Upper lobe of left lung (tissue), 6 donors: ENCODE data around the gene ADCY3. TPM values are rescaled to one million over a fixed set of nuclear protein-coding genes. Genes with fewer than 3 reads are reported as not detected.

ENCODE experiments used
- ATAC-seq, 2 donors: fragments of 200-7000 bp; cut with Tn5 transposase; one replicate each; pipeline ENCODE4 v1.9.1; 2022; ENCODE audit warnings: mild to moderate bottlenecking in 2 of 2, moderate library complexity in 2 of 2; ENCODE audit not compliant: low FRiP score in 2 of 2
- DNase-seq, 2 donors: peaks; one replicate each; pipeline ENCODE4 v3.0.0-alpha.2; 2019 to 2020
- H3K27ac ChIP-seq, 4 donors: fragments of 200-600 bp; sonication (generic); one replicate each; pipeline ENCODE4 v1.5.1; 2016 to 2019
- H3K27me3 ChIP-seq, 4 donors: fragments of 200-600 bp; sonication (generic); one replicate each; pipeline ENCODE4 v1.5.1; 2017 to 2019
- H3K36me3 ChIP-seq, 4 donors: fragments of 200-600 bp; sonication (generic); one replicate each; pipeline ENCODE4 v1.5.1; 2016 to 2019
- H3K4me1 ChIP-seq, 4 donors: fragments of 200-600 bp; sonication (generic); one replicate each; pipeline ENCODE4 v1.5.1; 2018 to 2019
- H3K4me3 ChIP-seq, 4 donors: fragments of 200-600 bp; sonication (generic); one replicate each; pipeline ENCODE4 v1.5.1; 2017 to 2019; ENCODE audit warnings: mild to moderate bottlenecking in 2 of 4, moderate library complexity in 1 of 4
- H3K9me3 ChIP-seq, 4 donors: fragments of 200-600 bp; sonication (generic); one replicate each; pipeline ENCODE4 v1.5.1; 2018 to 2019
- CTCF ChIP-seq, 6 experiments: fragments of 450-650 bp in 4 of 6; fragments of 200-600 bp in 2 of 6; sonication (generic) in 2 of 6; IDR thresholded peaks; one replicate each; pipeline ENCODE4 v1.5.1; 2016 to 2019; ENCODE audit warnings: antibody characterized with exemption in 6 of 6
- EP300 ChIP-seq, 4 donors: sonication (generic); formaldehyde crosslinking; IDR thresholded peaks; one replicate each; pipeline ENCODE4 v1.5.1; 2017; ENCODE audit warnings: antibody characterized with exemption in 4 of 4, control low read depth in 2 of 4
- POLR2A ChIP-seq, 4 donors: fragments of 450-650 bp; IDR thresholded peaks; one replicate each; pipeline ENCODE4 v1.5.1; 2016 to 2017; ENCODE audit warnings: antibody characterized with exemption in 4 of 4, mild to moderate bottlenecking in 2 of 4
- POLR2AphosphoS5 ChIP-seq, 2 donors: sonication (generic); formaldehyde crosslinking; IDR thresholded peaks; one replicate each; pipeline ENCODE4 v1.5.1; 2017; ENCODE audit warnings: antibody characterized with exemption in 2 of 2
- WGBS, 2 donors: methylation state at CpG; one replicate each; pipeline ENCODE4 v1.1.5; 2017 to 2018; 5-methylcytosine and 5-hydroxymethylcytosine counted together
- total RNA-seq, 6 donors: library from RNA; depleted of rRNA in 4 of 6; stranded (reverse); fragments of >200 nt in 4 of 6; gene quantifications; one replicate each; pipeline versions ENCODE4 v1.1.0 to v1.2.1, GENCODE V29; 2016 to 2021
- donor health status: DM: no; HTN: no; CAD: no; lungs with moderate emphysema.
- donor health status: DM: no; HTN: yes; CAD: no; lungs with severe emphysema.

The ADCY3 gene
- total RNA-seq, 6 donors from 2014 or later: 17.5 to 83.5 (median 36.5) TPM

GRCh38 chr2:24958411-24958935 lies 38.4 kb upstream of the ADCY3 start:
- 85 to 90% methylated on average over 3 of the region's 3 CpGs for WGBS, 2 donors
- Histone ChIP-seq H3K4me3 (no peak overlapping the region), H3K36me3 (peaks cover 26 to 84% (median 33%) of the 10 kb centered on the region in 4 donors), H3K9me3 (peaks cover 0 to 7% (median 3%) of the 10 kb centered on the region in 4 donors), H3K4me1 (no peaks in the 10 kb centered on the region), H3K27ac (no peak overlapping the region), H3K27me3 (no peaks in the 10 kb centered on the region)
- TF ChIP-seq POLR2AphosphoS5 (IDR thresholded peaks at IDR 0.05) (no peak), CTCF (IDR thresholded peaks at IDR 0.05) (no peak), POLR2A (IDR thresholded peaks at IDR 0.05) (no peak), EP300 (IDR thresholded peaks at IDR 0.05) (no peak)
- no peak for ATAC-seq
- DNase-seq: no peak

- ATAC-seq: no peak
- Histone ChIP-seq H3K9me3 (peaks cover 0 to 7% (median 3%) of the 10 kb centered on the region in 4 donors), H3K27me3 (no peaks in the 10 kb centered on the region), H3K36me3 (peaks cover 26 to 84% (median 30%) of the 10 kb centered on the region in 4 donors), H3K27ac (no peak overlapping the region), H3K4me1 (no peaks in the 10 kb centered on the region), H3K4me3 (no peak overlapping the region)
- TF ChIP-seq CTCF (IDR thresholded peaks at IDR 0.05) (no peak), POLR2AphosphoS5 (IDR thresholded peaks at IDR 0.05) (no peak), EP300 (IDR thresholded peaks at IDR 0.05) (no peak), POLR2A (IDR thresholded peaks at IDR 0.05) (no peak)
- 87 to 94% methylated on average over 2 of the region's 2 CpGs for WGBS, 2 donors
- no peak for DNase-seq
Observed at GRCh38 chr2:24957976-24958375, 37.9 kb upstream of the ADCY3 start.

GRCh38 chr2:24957221-24957620 lies 37.2 kb upstream of the ADCY3 start:
- no peak overlapping the region for H3K4me3 ChIP-seq
- H3K27me3 ChIP-seq: no peaks in the 10 kb centered on the region
- ATAC-seq: no peak

GRCh38 chr2:24955921-24956320 lies 35.9 kb upstream of the ADCY3 start:
- Histone ChIP-seq H3K4me1 (no peaks in the 10 kb centered on the region), H3K36me3 (peaks cover 26 to 84% (median 31%) of the 10 kb centered on the region in 4 donors), H3K9me3 (peaks cover 0 to 7% (median 3%) of the 10 kb centered on the region in 4 donors), H3K27ac (no peak overlapping the region), H3K4me3 (no peak overlapping the region), H3K27me3 (no peaks in the 10 kb centered on the region)
- TF ChIP-seq EP300 (IDR thresholded peaks at IDR 0.05): no peak
- ATAC-seq: no peak
- DNase-seq: no peak

More at GRCh38 chr2:24957221-24957620, 37.2 kb upstream of the ADCY3 start:
- peaks cover 0 to 7% (median 3%) of the 10 kb centered on the region in 4 donors for H3K9me3 ChIP-seq
- DNase-seq: no peak
- peaks cover 26 to 84% (median 29%) of the 10 kb centered on the region in 4 donors for H3K36me3 ChIP-seq
- H3K27ac ChIP-seq: no peak overlapping the region
- TF ChIP-seq POLR2AphosphoS5 (IDR thresholded peaks at IDR 0.05): no peak
- no peak for TF ChIP-seq CTCF (IDR thresholded peaks at IDR 0.05)
- no peak for TF ChIP-seq POLR2A (IDR thresholded peaks at IDR 0.05)
- no peak for TF ChIP-seq EP300 (IDR thresholded peaks at IDR 0.05)
- WGBS, 2 donors: 94 to 96% methylated on average over 1 of the region's 1 CpG
- H3K4me1 ChIP-seq: no peaks in the 10 kb centered on the region

- H3K9me3 ChIP-seq: peaks cover 0 to 7% (median 3%) of the 10 kb centered on the region in 4 donors
- ATAC-seq (no peak), DNase-seq (no peak)
- H3K4me3 ChIP-seq: no peak overlapping the region
- no peak overlapping the region for H3K27ac ChIP-seq
- H3K27me3 ChIP-seq: no peaks in the 10 kb centered on the region
- no peaks in the 10 kb centered on the region for H3K4me1 ChIP-seq
- H3K36me3 ChIP-seq: peaks cover 27 to 88% (median 34%) of the 10 kb centered on the region in 4 donors
- no peak for TF ChIP-seq CTCF (IDR thresholded peaks at IDR 0.05)
- TF ChIP-seq EP300 (IDR thresholded peaks at IDR 0.05): no peak
- TF ChIP-seq POLR2A (IDR thresholded peaks at IDR 0.05): no peak
- TF ChIP-seq POLR2AphosphoS5 (IDR thresholded peaks at IDR 0.05): no peak
Observed at GRCh38 chr2:24955232-24955631, 35.2 kb upstream of the ADCY3 start.
